Measurements from ENCODE around the gene MYO6.
A peak's percentile ranks its signal among the peaks of the same experiment; 100 is the strongest.
"Not testable (repeated sequence)": the region's sequence is repeated elsewhere in the genome, so short reads cannot be mapped to it uniquely, and the experiment has no call there.

Gene MYO6

DNA sequence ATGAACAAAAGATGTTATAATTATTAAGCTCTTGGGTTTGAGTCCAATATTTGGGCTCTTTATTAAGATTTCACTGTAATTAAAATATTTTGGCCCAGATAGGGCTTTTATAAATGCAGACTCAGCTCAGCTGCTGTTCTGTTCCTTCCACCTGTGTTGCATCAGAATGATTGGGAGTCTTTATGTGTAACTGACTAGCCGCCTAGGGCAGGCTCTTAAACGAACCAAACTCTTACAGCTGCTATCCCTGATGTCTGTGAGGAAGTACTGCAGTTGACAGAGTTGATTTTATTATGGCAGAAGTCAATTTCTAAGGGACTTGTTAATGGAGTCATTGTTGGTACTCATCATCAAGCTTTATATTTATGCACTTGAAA lies 144.7 kb downstream of the MYO6 start:
- DNase-seq, result no peak

DNA sequence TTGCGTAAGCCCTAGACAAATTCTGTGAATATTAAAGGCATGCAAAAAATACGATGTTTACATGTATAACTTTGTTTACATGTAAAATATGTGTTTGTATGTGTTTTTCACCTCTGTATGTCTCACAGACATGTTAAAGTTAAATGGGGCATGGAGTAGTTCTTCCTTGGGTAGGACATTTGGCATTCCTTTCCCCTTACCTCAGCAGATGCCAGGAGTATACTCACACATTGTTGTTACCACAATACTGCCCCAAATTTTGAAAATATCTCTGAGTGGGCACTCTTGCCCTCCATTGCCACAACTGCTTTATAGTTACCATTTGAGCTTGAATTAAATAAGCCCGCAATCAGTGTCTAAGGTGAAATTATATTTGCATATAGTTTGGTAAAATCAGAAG lies 147.5 kb downstream of the MYO6 start:
- DNase-seq, result no peak

DNA sequence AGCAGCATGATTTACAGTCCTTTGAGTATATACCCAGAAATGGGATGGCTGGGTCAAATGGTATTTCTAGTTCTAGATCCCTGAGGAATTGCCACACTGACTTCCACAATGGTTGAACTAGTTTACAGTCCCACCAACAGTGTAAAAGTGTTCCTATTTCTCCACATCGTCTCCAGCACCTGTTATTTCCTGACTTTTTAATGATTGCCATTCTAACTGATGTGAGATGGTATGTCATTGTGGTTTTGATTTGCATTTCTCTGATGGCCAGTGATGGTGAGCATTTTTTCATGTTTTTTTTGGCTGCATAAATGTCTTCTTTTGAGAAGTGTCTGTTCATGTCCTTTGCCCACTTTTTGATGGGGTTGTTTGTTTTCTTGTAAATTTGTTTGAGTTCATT lies 151.2 kb downstream of the MYO6 start:
- not testable (repeated sequence) for DNase-seq

DNA sequence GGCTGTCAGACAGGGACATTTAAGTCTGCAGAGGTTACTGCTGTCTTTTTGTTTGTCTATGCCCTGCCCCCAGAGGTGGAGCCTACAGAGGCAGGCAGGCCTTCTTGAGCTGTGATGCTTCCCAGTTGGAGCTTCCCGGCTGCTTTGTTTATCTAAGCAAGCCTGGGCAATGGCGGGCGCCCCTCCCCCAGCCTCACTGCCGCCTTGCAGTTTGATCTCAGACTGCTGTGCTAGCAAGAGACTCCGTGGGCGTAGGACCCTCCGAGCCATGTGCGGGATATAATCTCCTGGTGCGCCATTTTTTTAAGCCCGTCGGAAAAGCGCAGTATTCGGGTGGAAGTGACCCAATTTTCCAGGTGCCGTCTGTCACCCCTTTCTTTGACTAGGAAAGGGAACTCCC lies 156.1 kb downstream of the MYO6 start:
- DNase-seq, result not testable (repeated sequence)

DNA sequence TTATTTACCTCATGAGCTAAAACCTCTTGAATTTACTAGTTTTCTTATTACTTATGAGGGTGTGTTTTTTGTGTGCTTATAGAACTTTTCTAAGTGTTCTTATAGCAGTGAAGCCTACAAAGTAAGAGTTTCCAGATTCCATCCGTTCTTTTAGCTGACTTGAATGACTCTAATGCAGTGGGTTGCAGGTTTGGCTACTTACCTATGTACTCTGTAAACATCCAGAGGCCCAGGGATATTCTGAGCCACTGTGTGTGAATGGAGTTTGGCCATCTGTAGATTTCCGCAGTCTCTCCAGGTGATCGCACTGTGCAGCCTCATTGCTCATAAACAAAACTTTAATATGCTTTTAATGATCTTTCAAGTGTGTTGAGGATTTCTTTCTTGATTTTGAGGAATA lies 157.8 kb downstream of the MYO6 start:
- DNase-seq, result no peak

DNA sequence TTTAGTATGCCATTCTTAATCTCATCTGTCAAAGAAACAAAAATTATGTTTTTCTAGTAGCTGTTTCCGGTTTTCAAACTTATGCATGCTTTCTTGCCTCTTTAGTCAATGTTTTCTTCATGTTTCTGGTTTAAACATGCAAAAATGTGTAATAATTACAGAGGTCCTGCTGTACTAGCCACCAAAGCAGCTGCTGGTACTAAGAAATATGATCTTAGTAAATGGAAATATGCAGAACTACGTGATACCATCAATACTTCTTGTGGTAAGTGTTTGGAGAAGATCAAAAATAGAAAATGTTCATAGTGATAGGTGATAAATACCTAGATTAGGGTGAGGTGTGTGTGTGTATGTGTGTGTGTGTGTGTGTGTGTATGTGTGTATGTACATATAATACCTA lies 158.4 kb downstream of the MYO6 start:
- DNase-seq, result no peak

DNA sequence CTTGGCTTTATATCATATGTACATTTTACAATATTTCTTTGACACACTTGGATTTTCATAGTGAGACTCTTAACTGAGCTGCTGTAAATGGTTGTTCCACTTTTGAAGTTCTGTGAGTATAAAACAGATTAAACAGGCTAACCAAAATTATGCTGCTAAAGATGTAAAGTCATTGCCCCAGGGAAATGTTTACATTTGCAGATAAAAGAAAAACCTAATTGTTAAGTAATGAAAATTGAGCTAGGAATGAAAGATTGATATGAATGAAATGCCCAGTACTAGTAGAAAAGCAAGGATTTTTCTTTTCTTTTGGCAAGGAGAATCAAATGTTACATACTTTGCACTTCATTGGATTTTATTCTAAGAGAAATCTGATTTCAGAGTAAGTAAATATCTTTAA lies 164.0 kb downstream of the MYO6 start:
- DNase-seq, result no peak

DNA sequence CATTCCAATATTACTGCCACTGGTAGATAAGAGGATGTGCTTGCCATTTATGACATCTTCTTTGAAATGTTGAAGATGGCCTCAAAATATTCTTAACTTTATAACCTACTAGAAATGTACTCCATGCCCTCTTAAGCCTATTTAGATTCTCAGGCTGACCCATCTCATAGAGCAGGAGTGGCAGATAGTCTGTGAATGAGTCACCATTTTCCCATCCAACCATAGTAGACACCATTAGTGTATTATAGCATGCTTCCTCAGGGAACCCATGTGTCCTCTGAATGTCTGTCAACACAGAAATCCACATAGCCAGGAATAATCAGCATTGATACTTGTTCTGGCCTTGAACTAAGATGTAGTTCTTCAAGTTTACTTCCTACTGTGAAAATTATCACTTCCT lies 173.2 kb downstream of the MYO6 start:
- no peak for DNase-seq

DNA sequence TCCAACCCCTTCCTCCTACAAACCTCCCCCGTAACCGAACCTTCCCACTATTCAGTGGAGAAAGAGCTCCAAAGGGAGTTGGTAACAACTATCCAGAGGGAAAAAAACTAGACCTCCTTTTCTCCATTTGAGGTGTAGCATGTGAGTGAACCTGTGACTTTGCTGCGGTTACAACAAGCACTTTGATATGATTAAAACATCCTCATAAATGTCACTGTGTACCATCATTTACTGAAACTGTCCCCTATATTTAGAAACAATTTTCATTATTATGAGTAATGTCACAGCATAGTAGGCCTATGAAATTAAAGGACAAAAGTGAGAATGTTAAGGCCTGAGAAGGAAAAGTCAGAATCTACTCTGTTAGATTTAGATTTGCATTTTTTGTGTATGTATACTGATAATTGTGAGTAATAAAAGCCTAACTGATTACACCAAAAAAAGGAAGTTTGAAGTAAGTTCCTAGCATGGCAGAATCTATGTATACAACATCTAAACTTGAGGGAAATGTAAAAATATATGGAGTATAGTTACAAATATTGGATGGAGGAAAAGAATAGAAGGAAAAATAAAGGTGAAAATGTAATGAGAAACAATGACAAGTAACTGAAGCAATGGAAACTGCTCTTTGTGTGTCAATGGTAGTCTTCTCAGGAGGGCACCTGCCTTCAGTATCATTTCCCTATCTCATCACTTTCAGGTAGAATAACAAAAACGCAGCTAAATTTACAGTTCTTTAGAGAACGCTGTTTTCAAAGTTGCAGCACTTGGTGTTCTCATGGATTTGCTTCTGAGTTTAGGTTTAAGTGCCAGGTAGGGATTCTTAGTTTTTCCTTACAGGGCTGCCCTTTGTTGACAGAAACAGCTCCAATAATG lies 177.5 kb downstream of the MYO6 start:
- DNase-seq, result no peak

DNA sequence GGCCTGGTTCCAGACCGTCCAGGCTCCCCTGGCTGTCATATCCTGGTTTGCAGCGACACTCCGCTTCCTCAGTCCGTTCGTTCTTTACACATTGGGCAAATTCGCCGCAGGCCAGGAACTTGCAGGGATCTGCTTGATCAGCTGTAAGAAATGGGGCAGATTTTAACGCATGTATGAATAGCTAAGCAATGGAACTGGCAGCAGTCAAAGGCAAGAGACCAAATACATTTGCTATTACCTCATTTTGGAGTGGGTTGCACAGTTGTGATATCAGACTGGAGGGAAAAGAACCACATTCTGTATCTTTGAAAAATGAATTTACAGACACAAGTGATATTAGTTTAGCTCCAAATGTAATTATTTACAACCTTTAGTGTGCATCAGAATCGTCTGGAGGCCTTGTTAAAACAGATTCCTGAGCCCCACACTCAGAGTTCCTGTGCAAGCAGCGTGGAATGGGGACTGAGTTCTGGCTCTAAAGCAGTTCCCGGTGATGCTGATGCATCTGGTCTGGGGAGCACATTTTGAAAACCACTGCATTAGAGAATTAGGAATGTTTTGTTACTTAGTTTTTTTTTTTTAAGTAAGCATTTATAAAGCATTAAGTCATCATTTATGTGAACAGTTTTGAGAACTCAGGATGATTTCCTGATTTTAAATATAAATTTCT lies 182.1 kb downstream of the MYO6 start:
- no peak for DNase-seq

DNA sequence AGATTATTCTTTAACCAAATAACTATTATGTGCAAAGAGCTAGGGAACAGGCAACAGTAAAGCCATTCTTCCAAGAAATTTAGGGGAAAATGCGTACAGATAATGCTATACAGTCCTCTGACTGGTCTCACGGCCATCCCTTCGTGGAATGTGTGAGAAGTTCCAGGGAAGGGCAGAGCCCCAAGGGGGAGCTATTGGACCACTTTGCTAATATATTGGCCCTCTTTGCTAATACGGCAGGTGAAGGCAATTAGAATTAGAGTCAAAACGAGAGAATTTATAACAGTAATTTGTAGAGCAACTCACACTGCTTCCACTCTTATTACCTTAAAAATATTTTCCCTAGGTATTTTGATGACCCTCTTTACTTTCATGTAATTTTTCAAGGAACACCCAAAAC lies 183.0 kb downstream of the MYO6 start:
- DNase-seq, result no peak

DNA sequence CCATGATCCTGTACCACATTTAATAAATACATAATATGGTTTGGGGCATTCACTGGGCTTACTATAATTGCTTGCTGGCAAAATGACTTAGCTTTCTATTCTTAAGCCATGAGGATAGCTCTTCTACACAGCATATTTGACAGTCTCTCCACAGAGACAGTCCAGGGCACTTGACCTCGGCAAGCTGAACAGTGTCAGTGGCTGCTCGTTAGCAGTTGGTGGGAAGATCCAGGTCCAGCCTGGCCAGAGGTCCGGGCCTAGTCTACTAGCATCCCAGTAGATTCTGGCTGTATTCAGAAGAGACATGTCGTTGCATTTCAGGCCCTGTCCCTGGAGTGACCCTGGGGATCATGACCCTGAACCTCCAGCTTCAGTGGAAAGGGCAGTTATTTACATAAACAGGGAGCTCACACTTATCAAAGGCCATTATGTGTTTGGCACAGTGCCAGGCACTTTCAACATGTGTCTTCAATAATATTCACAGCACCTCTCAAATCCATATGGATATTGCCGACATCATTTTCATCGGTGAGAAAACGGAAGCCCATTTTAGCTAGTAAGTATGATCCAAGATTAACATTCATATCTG lies 184.4 kb downstream of the MYO6 start:
- DNase-seq, result no peak

DNA sequence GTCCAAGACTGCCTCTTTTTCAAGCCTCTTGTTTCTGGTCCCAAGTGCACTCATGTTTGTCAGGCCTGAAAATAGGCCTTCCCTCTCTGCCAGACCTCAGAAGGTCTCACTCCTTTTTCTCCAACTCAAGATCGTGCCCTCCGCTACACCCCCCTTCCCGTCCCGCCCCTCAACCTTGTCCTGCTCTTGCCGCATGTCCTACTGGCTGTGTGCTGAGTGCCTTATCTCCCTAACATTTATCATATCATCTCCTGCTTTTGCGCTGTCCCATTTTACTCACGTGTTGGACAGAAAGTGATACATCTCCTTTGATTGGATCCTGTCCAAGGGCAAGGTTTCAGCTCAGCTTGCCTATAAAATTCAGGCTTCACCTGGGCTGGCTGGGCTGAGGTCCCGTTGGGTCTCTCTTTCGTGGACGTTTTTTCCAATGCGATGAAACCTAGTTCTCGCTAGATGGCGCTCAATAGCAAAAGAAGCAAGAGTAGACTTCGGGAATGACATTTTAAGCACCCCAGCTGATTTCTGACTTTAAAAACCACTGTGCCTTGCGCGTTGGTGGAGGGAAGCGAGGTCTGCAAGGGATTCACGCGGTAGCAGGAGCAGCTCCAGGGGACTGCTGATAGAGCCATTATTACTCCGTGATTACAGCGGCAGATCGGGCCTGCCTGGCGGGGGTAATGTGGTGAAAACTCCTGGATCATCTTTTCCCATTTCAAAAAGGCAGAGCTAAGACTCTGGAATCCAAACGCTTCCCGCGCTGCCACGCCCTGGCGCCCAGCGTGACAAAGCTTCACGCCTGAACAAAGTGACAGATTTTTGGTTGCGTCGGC lies 185.8 kb downstream of the MYO6 start:
- peak; percentile 3 for DNase-seq

DNA sequence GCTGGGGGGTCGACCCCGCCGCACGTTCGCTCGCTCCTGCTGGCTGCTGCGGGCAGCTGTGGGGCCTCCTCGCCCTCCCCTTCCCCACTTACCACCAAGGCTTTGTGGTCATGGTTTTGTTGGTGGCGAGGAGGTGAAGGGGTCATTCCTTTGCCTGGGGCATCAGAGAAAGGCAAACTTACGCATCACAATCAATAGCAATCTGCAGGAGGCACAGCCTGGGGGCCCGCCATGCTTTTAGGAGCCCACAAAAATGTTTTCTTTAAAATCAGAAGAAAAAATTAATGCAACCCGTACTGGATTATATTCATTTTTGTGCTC lies 186.4 kb downstream of the MYO6 start:
- DNase-seq, result no peak

DNA sequence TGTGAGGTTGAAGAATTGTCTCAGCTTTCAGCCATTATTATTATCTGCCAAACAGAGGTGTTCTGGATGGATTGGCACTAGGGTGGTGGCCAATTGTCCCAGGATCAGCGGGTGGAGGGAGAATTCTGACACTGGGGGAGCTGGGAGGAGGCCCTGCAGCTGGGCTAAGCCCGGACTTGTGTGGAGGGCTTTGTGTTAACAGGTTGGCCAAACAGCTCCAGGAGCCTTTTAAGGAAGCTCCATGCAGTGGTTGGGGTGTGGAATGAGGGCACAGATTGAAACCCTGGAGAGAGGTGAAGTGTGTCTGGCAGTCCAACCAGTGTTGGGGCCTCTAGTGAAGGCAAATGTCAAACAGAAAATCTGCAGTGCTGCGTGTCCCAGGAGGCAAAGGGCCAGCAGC lies 187.6 kb downstream of the MYO6 start:
- DNase-seq, result no peak

DNA sequence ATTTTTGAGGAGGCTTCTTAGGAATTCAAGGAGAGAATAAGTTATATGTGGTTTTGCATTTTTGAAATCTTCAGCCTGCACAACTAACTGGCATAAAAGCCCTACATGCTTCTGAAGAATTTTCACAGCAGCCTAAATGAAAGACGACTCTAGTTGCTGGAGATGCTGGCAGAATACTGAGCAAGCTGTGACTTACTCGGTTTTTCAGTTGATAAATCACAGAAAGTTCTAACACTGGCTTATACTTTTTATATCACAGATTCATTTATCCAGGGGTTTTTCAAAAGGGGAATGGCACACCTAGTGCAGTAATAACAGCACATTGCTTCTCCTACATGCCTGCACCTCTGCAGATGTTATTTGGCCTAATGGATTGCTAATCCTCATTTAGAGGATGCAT lies 188.8 kb downstream of the MYO6 start:
- DNase-seq, result no peak

DNA sequence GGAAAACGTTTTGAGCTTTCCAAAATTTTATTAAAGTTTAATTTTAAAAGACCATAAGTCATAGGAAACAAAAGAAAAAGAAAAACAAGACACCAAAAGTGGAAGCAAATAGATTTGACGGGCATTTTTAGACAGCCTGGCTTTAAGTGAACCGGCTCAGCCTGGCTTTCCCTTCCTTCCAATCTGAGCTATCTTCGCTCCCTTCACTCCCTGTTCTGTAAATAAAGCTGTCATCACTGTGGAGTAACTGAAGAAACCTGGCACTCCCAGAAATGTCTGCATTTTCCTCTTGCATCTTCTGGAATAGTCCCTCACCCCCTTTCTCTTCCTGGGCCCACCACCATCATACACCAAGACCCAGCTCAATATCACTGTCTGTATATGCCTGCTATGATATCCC lies 191.5 kb downstream of the MYO6 start:
- DNase-seq, result no peak

DNA sequence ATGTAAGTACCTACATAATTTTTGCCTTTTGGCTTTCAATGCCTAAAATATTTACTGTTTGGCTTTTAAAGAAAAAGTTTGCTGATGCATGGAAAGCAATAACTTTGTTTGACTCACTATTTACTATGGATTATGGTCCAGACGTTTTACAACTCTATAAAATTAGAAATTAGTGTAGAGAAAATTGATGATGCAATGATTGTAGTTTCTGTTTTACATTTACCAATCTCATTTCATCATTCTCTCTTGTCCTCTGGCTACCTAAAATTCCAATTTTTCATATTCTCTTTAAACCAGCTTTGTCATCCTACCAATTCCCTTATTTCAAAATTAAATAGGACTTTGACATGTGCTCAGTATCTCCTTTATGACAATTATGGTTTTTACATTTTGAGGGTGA lies 192.5 kb downstream of the MYO6 start:
- DNase-seq, result no peak

DNA sequence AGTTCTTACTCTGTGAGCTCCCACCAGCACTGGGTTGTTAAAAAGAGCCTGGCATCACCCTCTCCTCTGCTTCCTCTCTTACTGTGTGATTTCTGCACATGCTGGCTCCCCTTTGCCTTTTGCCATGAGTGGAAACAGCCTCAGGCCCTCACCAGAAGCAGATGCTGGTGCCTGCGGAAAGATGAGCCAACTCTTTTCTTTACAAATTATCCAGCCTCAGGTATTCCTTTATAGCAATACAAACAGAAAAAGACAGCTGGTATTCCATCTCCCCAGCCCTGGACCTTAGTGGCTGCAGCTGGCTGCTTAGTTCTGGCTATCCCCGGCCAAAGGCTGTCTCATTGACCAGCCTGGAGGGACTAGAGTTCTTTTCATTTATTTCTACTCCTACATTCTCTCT lies 194.3 kb downstream of the MYO6 start:
- no peak for DNase-seq

DNA sequence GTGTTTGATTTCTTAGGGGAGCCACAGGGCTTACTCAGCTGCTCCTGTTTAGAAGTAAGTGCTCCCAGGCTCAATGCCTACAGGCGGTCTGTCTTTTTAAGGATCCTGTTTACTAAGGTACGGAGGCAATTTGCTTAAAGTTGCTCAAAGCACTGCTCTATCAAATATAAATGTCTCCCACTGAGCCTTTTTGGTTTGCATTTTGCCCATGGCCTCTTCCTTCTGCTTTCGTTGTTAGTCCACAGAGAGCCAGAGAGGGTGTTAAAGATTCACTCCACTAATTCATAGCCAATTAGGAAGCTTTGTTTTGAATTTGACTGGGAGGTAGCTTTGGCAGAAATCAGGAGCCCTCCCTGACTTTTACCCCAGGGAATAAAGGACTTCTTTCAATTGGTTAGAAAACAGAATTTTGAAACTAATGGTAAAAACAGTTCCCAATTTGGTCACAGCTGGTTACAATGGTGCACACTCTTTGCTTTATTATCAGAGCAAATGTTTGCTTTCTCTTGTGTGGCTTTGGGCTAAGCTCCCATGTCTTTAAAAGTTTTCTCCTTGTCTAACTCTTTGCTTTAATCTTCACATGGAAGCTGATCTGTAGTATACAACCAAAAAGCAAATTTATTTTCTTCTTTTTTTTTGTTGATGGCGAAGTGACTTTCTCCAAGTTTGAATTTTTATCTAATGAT lies 197.2 kb downstream of the MYO6 start:
- DNase-seq, result no peak

DNA sequence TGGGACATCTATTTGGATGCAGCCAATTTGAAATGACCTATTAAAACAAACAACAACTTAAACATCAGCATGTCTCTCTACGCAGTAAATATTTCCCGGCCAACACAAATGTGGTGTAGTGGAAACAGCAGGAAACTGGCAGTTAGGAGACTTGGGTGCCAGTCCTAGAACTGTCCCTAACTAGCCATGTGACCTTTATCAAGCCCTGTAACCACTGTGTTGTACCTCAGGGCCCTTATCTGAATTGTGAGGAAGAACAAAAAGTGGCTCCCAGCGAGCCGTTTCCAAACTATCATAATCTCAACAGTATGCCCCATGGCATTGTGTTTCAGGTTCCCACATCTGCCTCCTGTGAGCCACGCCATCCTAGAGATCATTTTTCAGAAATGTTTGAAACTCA lies 198.9 kb downstream of the MYO6 start:
- no peak for DNase-seq

DNA sequence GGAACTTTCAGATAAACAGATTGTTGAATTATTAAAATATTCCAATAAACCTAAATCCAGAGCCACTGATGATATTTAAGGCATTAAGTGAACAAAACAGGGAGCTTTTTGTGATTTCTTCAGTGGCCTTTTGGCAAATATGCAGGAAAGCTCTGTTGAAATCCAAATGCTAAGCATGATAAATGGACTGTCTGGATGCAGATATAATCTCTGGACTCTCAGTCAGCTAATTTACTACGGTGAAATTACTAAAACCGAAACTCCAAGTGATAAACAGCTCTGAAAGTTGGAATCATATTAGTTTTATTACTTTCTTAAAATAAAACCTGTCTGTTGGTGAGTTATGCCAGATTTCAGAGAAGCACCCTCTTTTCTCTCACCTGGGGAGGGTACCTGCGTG lies 203.1 kb downstream of the MYO6 start:
- DNase-seq, result no peak

DNA sequence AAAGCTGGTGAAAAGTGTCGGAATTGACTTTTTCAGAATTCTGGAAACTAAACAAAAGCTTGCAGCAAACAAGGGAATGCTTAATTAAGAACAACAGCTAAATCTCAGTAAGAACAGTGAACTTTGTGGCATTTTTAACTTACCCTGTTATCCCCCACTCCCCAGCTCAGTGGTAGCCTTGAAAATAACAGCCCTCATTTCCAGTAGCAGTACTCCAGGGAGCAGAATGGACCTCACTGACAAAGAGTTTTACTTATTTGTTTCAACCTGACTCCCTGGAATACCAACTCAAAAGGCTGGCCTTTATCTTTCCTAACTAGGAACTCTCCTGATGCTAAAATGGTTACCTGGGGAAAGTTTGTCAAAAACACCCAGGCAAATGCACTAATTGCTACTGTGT lies 214.5 kb downstream of the MYO6 start:
- no peak for DNase-seq
